Measurements from ENCODE around the gene LLGL2.
"Not testable (repeated sequence)": the region's sequence is repeated elsewhere in the genome, so short reads cannot be mapped to it uniquely, and the experiment has no call there.

Gene LLGL2, protein sequence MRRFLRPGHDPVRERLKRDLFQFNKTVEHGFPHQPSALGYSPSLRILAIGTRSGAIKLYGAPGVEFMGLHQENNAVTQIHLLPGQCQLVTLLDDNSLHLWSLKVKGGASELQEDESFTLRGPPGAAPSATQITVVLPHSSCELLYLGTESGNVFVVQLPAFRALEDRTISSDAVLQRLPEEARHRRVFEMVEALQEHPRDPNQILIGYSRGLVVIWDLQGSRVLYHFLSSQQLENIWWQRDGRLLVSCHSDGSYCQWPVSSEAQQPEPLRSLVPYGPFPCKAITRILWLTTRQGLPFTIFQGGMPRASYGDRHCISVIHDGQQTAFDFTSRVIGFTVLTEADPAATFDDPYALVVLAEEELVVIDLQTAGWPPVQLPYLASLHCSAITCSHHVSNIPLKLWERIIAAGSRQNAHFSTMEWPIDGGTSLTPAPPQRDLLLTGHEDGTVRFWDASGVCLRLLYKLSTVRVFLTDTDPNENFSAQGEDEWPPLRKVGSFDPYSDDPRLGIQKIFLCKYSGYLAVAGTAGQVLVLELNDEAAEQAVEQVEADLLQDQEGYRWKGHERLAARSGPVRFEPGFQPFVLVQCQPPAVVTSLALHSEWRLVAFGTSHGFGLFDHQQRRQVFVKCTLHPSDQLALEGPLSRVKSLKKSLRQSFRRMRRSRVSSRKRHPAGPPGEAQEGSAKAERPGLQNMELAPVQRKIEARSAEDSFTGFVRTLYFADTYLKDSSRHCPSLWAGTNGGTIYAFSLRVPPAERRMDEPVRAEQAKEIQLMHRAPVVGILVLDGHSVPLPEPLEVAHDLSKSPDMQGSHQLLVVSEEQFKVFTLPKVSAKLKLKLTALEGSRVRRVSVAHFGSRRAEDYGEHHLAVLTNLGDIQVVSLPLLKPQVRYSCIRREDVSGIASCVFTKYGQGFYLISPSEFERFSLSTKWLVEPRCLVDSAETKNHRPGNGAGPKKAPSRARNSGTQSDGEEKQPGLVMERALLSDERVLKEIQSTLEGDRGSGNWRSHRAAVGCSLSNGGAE

DNA sequence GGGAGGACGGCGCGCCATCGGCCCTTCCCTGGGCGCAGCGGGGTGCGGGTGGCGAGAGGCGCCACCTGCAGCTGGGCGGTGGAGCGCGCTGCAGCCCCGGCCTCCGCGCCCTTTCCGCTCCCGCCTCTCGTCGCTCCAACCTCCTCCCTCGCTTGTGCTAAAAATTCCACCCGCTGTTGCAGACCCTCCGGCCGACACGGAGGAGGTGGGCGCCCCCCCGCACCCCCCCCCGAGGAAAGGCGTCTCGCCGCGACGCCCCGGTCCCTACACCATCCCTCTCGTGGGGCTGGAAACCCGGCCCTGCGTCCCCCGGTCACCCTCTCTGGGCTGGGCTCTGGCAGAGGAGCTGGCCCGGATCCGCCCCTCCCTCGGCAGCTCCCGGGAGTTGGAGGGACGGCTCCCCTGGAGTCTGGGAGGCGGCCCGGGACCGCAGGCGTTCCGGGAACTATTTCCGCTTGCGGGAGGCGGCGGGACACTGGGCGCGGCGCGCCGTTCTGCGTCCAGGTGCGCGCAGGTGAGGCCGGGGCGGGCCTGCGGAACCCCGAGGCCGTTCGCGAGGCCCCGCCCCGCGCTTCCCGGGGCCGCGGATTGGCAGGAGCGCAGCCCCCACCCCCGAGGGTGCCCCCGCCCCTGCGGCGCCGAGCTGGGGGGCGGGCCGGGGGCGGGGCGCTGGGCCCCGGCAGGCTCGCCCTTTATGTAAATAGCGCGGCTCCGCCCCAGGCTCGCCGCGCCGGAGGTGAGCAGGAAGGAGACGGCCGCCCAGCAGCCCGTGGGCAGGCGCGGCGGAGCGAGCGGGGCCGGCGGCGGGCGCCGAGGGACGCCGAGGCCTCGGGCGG is at the start of gene LLGL2:
LLGL2 (plus strand) TSS at position 728 of the 836 bp plus-strand sequence. CDS start 17,730 bp downstream, outside the sequence.
- peak; percentile 72 for DNase-seq (ENCODE audit: low read depth)

DNA sequence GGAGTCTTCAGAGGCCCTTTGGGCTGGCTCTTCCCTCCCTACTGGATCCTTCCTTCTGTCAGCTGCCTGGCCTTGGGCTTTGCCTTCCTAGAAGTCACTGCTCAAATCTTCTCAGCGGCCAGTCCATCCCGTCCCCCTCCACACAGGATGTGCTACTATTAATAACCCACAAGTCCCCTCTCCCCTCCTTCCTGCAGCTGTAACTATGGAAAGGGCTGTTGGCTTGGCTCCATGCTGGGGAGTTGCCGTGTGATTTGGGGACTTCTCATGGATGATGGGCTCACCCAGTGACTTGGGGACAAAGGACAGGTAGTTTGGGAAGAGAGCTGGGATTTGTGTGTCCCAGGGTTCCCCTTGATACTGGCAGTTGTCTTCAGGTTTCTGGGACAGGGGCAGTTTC is 49.6 kb upstream of the LLGL2 start:
- no peak for DNase-seq (ENCODE audit: low read depth)

- no peak for DNase-seq (ENCODE audit: low read depth)
Observed at GRCh38 chr17:75476271-75476671, 49.2 kb upstream of the LLGL2 start.

- DNase-seq (ENCODE audit: low read depth), result no peak
Observed at GRCh38 chr17:75476752-75477489, 48.6 kb upstream of the LLGL2 start.

DNA sequence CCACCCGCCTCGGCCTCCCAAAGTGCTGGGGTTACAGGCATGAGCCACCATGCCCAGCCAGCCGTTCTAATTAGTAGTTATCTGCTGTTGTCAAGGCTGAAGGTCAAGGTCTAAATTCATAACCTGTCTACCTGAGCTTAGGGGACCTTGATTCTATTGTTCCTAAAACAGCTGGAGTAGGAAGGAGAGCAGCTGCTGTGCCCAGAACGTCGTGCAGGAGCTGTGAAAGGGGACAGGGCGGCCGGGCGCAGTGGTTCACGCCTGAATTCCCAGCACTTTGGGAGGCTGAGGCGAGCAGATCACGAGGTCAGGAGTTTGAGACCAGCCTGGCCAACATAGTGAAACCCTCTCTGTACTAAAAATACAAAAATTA is 48.0 kb upstream of the LLGL2 start:
- not testable (repeated sequence) for DNase-seq (ENCODE audit: low read depth)

DNA sequence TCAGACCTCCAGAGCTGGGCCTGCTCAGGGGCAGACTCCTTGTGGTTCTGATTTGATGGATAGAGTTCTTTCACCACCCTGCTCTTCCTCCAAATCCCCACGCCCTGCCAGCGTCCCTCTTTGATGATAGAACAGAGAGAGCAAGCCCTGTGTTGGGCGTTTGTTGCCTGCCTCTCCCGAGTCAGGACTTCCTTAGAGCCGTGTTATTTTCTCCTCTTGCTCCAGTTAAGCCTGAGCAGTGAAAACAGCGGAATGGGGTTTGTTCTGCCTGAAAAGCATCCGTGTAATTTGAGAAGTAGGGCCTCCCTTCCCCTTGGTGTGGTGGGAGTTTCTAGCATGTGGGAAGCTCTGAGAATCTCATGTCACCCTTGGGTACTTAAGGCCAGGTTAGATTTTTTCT is 47.0 kb upstream of the LLGL2 start:
- no peak for DNase-seq (ENCODE audit: low read depth)

DNA sequence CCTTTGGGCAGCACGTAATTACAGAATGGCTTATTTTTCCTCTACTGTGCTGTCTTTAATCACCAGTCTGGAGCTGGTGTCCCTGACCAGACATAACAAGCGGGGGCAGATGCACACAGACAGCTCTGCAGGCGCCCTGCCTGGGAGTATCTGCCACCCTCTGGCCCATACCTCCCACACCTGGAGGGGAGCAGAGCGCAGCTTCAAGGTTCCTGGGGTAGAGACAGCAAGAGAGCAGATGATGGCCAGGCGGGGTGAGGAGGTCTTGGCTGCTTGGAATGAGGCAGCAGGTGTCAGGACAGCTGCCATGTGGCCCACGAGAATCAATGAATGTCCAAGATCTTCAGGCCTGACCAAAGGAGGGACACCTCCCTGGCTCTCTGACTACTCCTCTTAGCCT is 45.2 kb upstream of the LLGL2 start:
- no peak for DNase-seq (ENCODE audit: low read depth)

- no peak for DNase-seq (ENCODE audit: low read depth)
Observed at GRCh38 chr17:75481194-75482068, 44.1 kb upstream of the LLGL2 start.

DNA sequence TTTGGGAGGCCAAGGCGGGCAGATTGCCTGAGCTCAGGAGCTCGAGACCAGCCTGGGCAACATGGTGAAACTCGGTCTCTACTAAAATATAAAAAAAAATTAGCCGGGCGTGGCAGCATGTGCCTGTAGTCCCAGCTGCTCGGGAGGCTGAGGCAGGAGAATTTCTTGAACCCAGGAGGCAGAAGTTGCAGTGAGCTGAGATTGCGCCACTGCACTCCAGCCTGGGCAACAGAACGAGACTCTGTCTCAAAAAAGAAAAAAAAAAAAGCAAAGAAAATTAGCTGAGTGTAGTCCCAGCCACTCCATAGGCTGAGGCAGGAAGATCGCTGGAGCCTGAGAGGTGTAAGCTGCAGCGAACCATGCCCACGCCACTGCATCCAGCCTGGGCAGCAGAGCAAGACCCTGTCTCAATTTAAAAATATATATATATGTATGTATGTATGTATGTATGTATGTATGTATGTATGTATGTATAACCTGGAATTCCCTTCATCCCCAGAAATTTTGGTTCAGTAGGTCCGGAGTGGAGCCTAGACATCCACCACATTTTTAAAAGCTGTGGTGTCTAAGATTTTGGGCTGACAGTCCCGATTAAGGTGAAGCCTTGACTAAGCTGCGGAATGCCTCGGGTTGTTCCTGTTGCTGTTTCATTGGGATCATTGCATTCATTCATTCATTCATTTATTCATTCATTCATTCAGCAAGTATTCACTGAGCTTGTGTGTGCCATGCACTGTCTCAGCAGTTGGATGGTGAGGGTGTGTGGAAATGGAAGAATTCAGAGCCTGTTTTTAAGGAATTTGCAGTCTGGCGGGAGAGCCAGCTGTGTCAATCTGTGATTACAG is 43.2 kb upstream of the LLGL2 start:
- DNase-seq (ENCODE audit: low read depth), result no peak

GRCh38 chr17:75485688-75486087 is 39.8 kb upstream of the LLGL2 start:
- no peak for DNase-seq (ENCODE audit: low read depth)

DNA sequence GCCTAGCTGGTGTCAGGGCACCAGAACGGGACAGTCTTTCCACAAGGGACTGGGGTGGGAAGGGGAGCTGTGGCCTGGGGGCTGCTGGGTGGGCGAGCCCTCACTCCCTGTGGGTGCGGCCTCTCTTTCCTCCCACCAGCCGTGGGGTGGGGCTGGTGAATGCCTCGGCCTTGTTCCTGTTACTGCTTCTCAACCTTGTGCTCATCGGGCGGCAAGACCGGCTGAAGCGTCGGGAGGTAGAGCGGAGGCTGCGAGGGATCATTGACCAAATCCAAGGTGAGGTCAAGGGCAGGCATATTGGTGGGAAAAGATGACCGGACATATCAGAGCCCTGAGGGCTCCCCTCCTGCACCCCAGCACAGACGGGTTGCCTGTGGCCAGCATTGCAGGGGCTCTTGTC is 39.3 kb upstream of the LLGL2 start:
- DNase-seq (ENCODE audit: low read depth), result no peak

- no peak for DNase-seq (ENCODE audit: low read depth)
Observed at GRCh38 chr17:75486951-75487350, 38.5 kb upstream of the LLGL2 start.

DNA sequence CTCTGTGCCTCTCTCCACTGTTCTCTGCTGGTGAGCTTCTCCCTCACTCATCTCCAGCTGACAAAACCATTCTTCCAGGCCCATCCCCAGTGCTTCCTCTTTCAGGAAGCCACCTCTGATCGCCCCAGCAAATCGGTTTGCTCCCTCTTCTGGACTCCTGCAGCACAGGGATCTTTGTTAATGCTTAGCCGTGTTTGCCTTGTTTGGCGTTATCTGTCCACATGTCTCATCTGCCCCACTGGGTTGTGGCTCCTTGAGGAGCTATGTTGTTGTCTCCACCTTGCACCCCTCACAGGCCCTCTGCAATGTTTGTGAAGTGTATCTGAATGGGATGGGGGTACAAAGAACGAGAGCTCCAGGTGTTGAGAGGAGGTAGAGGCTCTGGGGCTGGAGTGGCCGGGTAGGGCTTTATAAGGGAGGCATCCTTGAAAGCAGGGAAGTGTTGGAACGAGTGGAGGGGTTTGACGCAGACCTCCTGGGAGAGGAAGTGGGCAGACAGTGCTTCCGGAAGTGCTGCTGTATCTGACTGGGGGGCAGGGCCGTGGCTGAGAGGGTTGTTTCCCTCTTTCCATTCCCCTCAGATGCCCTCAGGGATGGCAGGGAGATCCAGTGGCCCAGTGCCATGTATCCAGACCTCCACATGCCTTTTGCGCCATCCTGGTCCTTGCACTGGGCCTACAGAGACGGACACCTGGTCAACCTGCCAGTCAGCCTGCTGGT is 38.0 kb upstream of the LLGL2 start:
- DNase-seq (ENCODE audit: low read depth), result peak; percentile 17

- DNase-seq (ENCODE audit: low read depth), result no peak
Observed at GRCh38 chr17:75488693-75489510, 36.6 kb upstream of the LLGL2 start.

- no peak for DNase-seq (ENCODE audit: low read depth)
Observed at GRCh38 chr17:75489511-75489955, 36.0 kb upstream of the LLGL2 start.

DNA sequence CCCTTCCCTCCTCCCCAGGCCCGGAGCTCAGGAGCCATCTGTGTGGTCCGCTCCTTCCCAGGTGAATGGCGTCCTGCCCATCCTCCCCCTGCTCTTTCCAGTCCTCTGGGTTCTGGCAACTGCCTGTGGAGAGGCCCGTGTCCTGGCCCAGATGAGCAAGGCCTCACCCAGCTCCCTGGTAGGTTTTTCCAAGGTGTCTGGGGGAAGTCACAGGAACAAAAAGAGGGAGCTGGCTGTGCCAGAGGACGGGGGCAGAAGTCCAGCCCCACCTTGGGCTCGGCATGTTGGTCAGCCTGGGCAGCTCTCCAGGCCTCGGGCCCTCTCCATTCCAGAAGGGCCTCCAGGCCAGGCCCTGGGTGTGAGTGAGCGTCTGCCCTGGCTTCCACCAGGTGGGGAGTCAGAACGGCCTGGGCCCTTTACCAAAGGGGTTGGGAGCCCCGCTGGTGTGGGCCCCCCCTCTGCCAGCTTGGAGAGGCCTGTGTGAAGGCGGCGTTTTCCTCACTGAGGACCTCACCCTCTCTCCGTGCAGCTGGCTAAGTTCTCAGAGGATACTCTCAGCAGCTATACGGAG is 35.2 kb upstream of the LLGL2 start:
- DNase-seq (ENCODE audit: low read depth), result no peak

GRCh38 chr17:75490953-75491649 is 34.4 kb upstream of the LLGL2 start:
- DNase-seq (ENCODE audit: low read depth), result no peak
